H1 (cell line): ENCODE results near the gene KRTAP10-5.

ENCODE experiments used
- CTCF ChIP-seq, 3 experiments: IDR thresholded peaks; 1 replicate in 2 of 3; 2 replicates in 1 of 3; pipeline versions ENCODE4 v1.5.1 to v1.6.1; 2011; ENCODE audit warnings: low read length in 3 of 3, mild to moderate bottlenecking in 3 of 3, inconsistent platforms in 2 of 3, low read depth in 1 of 3, moderate library complexity in 1 of 3; ENCODE audit not compliant: insufficient read depth in 1 of 3; ENCODE audit errors: control extremely low read depth in 1 of 3
- HDAC2 ChIP-seq, 2 experiments: fragments of 300-600 bp in 1 of 2; sonication (generic) in 1 of 2; IDR thresholded peaks; 2 replicates each; pipeline ENCODE4 v1.6.1; 2011 to 2012; ENCODE audit warnings: low read depth in 2 of 2, low read length in 2 of 2, mild to moderate bottlenecking in 2 of 2, moderate library complexity in 2 of 2, borderline replicate concordance in 1 of 2, inconsistent platforms in 1 of 2
- NANOG ChIP-seq: IDR thresholded peaks from 2 replicates; pipeline ENCODE4 v1.6.1; 2011; ENCODE audit warnings: low read length, low read depth, mild to moderate bottlenecking, inconsistent platforms; ENCODE audit not compliant: insufficient read depth, poor library complexity, severe bottlenecking
- POLR2A ChIP-seq, 2 experiments: IDR thresholded peaks; 1 replicate in 1 of 2; 2 replicates in 1 of 2; pipeline ENCODE4 v1.6.1; 2011; ENCODE audit warnings: low read depth in 2 of 2, low read length in 2 of 2, mild to moderate bottlenecking in 2 of 2; ENCODE audit errors: control extremely low read depth in 1 of 2
- POLR2AphosphoS5 ChIP-seq: IDR thresholded peaks from 2 replicates; pipeline ENCODE4 v1.6.1; 2011; ENCODE audit warnings: low read depth, low read length
- RFX5 ChIP-seq: IDR thresholded peaks from 2 replicates; pipeline ENCODE4 v1.6.1; 2011; ENCODE audit warnings: low read depth, low read length, improper control_type of control experiment, borderline replicate concordance
- RNF2 ChIP-seq: fragments of 200-900, 300-1000 bp; sonication (generic); IDR thresholded peaks from 2 replicates; pipeline ENCODE4 v1.7.1; 2016; ENCODE audit warnings: borderline replicate concordance, low read depth, mild to moderate bottlenecking, antibody characterized with exemption, low read length; ENCODE audit not compliant: poor library complexity, severe bottlenecking; ENCODE audit errors: missing control alignments
- SIRT6 ChIP-seq: IDR thresholded peaks from one replicate; pipeline ENCODE4 v1.7.1; 2012; ENCODE audit warnings: low read length, inconsistent platforms
- SP1 ChIP-seq: IDR thresholded peaks from 2 replicates; pipeline ENCODE4 v1.6.1; 2011; ENCODE audit warnings: low read depth, low read length
- SP4 ChIP-seq: IDR thresholded peaks from 2 replicates; pipeline ENCODE4 v1.6.1; 2012; ENCODE audit warnings: low read length, inconsistent platforms
- YY1 ChIP-seq: IDR thresholded peaks from 2 replicates; pipeline ENCODE4 v1.6.1; 2011; ENCODE audit warnings: low read depth, mild to moderate bottlenecking, low read length
- ZNF274 ChIP-seq: IDR thresholded peaks from 2 replicates; pipeline ENCODE4 v1.7.0; 2012; ENCODE audit warnings: low read length, borderline replicate concordance; ENCODE audit errors: extremely low read depth

- TF ChIP-seq NANOG = no peak
- TF ChIP-seq ZNF274 = no peak
- TF ChIP-seq SIRT6 = no peak
- TF ChIP-seq POLR2A (IDR thresholded peaks at IDR 0.05; ENCODE audit: control extremely low read depth in 1 of 2, low read depth in 2 of 2, low read length in 2 of 2) = no peak
- no peak for TF ChIP-seq RFX5
- TF ChIP-seq CTCF (IDR thresholded peaks at IDR 0.05; ENCODE audit: control extremely low read depth in 1 of 3, insufficient read depth in 1 of 3, low read depth in 1 of 3, low read length in 3 of 3) = no peak
- TF ChIP-seq SP1 = no peak
- no peak for TF ChIP-seq RNF2
- no peak for TF ChIP-seq HDAC2 (IDR thresholded peaks at IDR 0.05; ENCODE audit: borderline replicate concordance in 1 of 2, low read depth in 2 of 2, low read length in 2 of 2)
- no peak for TF ChIP-seq YY1
- no peak for TF ChIP-seq POLR2AphosphoS5
- no peak for TF ChIP-seq SP4
These were observed 40.3 kb downstream of the KRTAP10-5 start, which contains the start of gene KRTAP10-1 for GRCh38 chr21:44539991-44540666.
